Mesothelial cell of epicardium (in vitro differentiated cells): Measurements from ENCODE around the gene TEAD4. TPM values are rescaled to one million over a fixed set of nuclear protein-coding genes. Genes with fewer than 3 reads are reported as not detected.

Experiments used
- DNase-seq, 2 experiments: peaks; one replicate each; pipeline ENCODE4 v3.0.0; 2021; ENCODE audit warnings: low spot score in 2 of 2; ENCODE audit not compliant: unreplicated experiment in 2 of 2
- H3K27ac Mint-ChIP-seq: 2 replicates; pipeline ENCODE4 v1.8.0; 2021; ENCODE audit warnings: mixed read lengths
- H3K27me3 Mint-ChIP-seq: 2 replicates; pipeline ENCODE4 v1.8.0; 2021; ENCODE audit warnings: low read depth, mixed read lengths
- H3K36me3 Mint-ChIP-seq: 2 replicates; pipeline ENCODE4 v1.8.0; 2021; ENCODE audit warnings: mixed read lengths
- H3K4me1 Mint-ChIP-seq: 2 replicates; pipeline ENCODE4 v1.8.0; 2021; ENCODE audit warnings: mixed read lengths
- H3K4me3 Mint-ChIP-seq: 2 replicates; pipeline ENCODE4 v1.8.0; 2021; ENCODE audit warnings: mild to moderate bottlenecking, moderate library complexity, mixed read lengths
- H3K9me3 Mint-ChIP-seq: 2 replicates; pipeline ENCODE4 v1.8.0; 2021; ENCODE audit warnings: mixed read lengths
- total RNA-seq: library from RNA; stranded (reverse); gene quantifications from 3 replicates; pipeline ENCODE4 v1.2.1, GENCODE V29; 2021
- TF ChIP-seq, protein P1 (sequence below): fragments of 200-600 bp; sonication (generic); IDR thresholded peaks from one replicate; pipeline ENCODE4 v1.5.0; 2021; ENCODE audit warnings: antibody characterized with exemption; ENCODE audit not compliant: unreplicated experiment

TEAD4 gene
- total RNA-seq, 1 donor from 2014 or later, result 32.3 TPM

DNA sequence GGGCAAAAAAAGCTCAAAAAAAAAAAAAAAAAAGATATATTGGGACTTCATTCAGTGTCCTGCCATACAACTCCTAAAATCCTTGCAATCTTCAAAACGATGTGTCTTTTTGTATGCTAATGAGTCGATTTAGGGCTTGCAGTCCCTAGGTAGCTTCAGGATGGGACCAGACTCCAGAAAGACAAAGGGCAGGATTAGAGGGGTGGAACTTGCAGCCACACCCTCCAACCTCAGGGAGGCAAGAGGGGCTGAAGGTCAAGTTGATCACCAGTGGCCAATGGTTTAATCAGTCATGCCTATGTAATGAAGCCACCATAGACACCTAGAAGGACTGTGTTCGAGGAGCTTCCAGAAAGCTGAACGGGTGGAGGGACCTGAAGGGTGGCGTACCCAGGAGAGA, 29.3 kb downstream of the TEAD4 start:
- Mint-ChIP-seq H3K27ac (no peak overlapping the region), H3K4me1 (no peaks in the 10 kb centered on the region), H3K4me3 (no peak overlapping the region), H3K9me3 (peaks cover 18% of the 10 kb centered on the region), H3K27me3 (no peaks in the 10 kb centered on the region), H3K36me3 (peaks cover 17% of the 10 kb centered on the region)
- no peak for DNase-seq
- TF ChIP-seq, protein P1, sequence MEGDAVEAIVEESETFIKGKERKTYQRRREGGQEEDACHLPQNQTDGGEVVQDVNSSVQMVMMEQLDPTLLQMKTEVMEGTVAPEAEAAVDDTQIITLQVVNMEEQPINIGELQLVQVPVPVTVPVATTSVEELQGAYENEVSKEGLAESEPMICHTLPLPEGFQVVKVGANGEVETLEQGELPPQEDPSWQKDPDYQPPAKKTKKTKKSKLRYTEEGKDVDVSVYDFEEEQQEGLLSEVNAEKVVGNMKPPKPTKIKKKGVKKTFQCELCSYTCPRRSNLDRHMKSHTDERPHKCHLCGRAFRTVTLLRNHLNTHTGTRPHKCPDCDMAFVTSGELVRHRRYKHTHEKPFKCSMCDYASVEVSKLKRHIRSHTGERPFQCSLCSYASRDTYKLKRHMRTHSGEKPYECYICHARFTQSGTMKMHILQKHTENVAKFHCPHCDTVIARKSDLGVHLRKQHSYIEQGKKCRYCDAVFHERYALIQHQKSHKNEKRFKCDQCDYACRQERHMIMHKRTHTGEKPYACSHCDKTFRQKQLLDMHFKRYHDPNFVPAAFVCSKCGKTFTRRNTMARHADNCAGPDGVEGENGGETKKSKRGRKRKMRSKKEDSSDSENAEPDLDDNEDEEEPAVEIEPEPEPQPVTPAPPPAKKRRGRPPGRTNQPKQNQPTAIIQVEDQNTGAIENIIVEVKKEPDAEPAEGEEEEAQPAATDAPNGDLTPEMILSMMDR, result no peak

DNA sequence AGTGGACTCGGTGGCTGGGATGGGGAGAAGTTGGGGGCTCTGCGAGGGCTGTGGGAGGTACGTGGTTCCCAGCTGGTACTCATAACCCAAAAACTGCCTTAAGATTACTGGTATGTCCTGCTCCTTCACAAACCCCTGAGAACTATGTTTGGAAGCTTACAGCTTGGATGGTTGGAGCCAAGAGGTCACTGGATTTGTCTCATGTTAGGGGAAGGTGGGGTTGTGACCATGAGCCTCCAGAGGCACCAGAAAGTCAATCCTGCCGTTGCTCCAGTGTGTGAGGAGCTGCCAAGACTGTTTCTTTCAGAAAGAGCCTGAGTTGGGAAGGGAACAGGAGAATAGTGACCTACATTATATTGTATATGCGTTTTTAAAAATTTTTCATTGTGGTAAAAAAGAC, 33.5 kb downstream of the TEAD4 start:
- peak overlapping the region; percentile 12 for H3K27ac Mint-ChIP-seq
- no peak overlapping the region for H3K4me3 Mint-ChIP-seq
- H3K4me1 Mint-ChIP-seq, result no peaks in the 10 kb centered on the region
- peaks cover 12% of the 10 kb centered on the region for H3K9me3 Mint-ChIP-seq
- DNase-seq, result no peak
- no peaks in the 10 kb centered on the region for H3K27me3 Mint-ChIP-seq
- TF ChIP-seq, protein P1, result no peak
- peaks cover 21% of the 10 kb centered on the region for H3K36me3 Mint-ChIP-seq

GRCh38 chr12:2997989-2998670, 38.9 kb downstream of the TEAD4 start:
- no peaks in the 10 kb centered on the region for H3K9me3 Mint-ChIP-seq
- no peaks in the 10 kb centered on the region for H3K4me1 Mint-ChIP-seq
- H3K27ac Mint-ChIP-seq, result no peak overlapping the region
- no peak for DNase-seq
- peaks cover 15% of the 10 kb centered on the region for H3K36me3 Mint-ChIP-seq
- TF ChIP-seq, protein P1, result no peak
- H3K27me3 Mint-ChIP-seq, result no peaks in the 10 kb centered on the region
- no peak overlapping the region for H3K4me3 Mint-ChIP-seq

DNA sequence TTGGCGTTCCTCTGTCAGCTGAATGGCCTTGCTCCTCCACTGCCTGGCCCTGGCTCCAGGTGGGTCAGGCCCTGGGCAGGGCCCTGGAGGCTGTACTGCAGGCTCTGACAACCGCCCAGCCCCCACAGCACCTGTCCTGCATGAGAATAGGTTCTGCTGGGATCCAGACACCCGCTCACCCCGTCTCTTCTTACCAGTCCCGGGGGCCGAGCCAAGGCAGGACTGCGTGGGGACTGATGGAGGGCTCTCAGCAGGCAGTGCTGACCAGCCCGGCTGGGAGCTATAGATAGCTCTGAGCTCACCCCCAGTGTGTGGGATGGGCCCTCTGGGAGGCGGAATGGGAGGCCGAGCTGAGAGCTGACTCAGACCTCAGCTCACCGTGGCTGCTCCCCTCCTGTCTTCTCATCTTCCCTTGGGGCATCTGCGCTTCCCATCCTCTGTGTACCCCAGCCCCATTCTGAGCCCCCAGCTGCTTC, 39.6 kb downstream of the TEAD4 start:
- H3K4me1 Mint-ChIP-seq, result no peaks in the 10 kb centered on the region
- peaks cover 15% of the 10 kb centered on the region for H3K36me3 Mint-ChIP-seq
- H3K27me3 Mint-ChIP-seq, result no peaks in the 10 kb centered on the region
- TF ChIP-seq, protein P1, result no peak
- no peak overlapping the region for H3K27ac Mint-ChIP-seq
- no peak for DNase-seq
- H3K9me3 Mint-ChIP-seq, result no peaks in the 10 kb centered on the region
- no peak overlapping the region for H3K4me3 Mint-ChIP-seq

- Mint-ChIP-seq H3K27me3 (no peaks in the 10 kb centered on the region), H3K4me1 (no peaks in the 10 kb centered on the region), H3K27ac (no peak overlapping the region), H3K9me3 (no peaks in the 10 kb centered on the region), H3K4me3 (no peak overlapping the region), H3K36me3 (peaks cover 15% of the 10 kb centered on the region)
- TF ChIP-seq, protein P1, result no peak
- DNase-seq, result no peak
Observed at GRCh38 chr12:2999265-2999841, 40.2 kb downstream of the TEAD4 start.
